Measurements from ENCODE around the gene COL18A1. TPM values are rescaled to one million over a fixed set of nuclear protein-coding genes. Genes with fewer than 3 reads are reported as not detected.

The COL18A1 gene
- polyA plus RNA-seq, 3 donors = 0.80 to 4.1 (median 1.1) TPM

DNA sequence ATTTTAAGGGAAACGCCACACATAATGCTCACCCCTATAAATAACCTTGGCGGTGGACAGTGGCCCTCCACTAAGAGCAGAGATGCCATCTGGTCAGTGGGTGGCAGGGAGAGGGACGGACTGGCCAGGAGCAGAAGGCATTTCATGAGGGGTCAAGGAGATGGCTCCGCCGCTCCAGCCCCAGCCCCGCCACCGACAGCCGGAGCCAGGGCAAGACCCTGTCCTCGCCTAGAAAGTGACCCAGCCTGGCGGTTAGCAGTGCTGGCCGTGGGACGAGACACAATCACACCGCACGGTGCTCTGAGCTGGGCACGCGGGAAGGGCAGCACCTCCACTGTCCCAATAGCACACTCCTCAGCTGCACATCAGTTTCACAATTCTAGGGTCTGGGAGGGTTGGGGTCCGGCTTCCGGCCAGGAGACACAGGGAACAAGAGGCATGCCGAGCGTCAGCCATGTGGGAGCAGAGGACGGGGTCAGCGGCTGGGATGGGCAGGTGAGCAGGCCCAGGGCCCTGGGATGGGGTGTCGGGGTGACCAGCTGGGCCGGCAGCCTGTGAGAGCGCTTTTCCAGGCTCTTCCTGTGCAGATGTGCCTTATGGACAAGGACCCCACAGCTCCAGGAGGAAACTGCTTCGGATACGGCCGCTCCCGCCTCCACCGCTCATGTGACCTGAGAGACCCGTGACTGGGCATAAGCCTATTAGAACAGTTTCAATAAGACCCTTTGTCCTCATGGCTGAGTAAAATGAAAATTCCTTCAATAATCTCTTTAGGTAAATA lies 131.5 kb downstream of the COL18A1 start:
- no peak overlapping the region for H3K4me2 ChIP-seq (replicated peaks; ENCODE audit: extremely low read depth, low read length, poor library complexity, severe bottlenecking)
- H3K27ac ChIP-seq (ENCODE audit: low read depth in 1 of 2, low read length in 2 of 2) = peak overlapping the region; percentile 94
- H3K36me3 Mint-ChIP-seq = peaks cover 20 to 46% of the 10 kb centered on the region in 2 donors
- H2AFZ ChIP-seq (ENCODE audit: insufficient read depth, low read depth, low read length, poor library complexity, severe bottlenecking) = no peak overlapping the region
- H3K27ac Mint-ChIP-seq = peak overlapping the region; percentile 93 to 96 (median 95)
- no peak overlapping the region for H3K4me3 ChIP-seq (replicated peaks in 1 of 3; ENCODE audit: low read depth in 2 of 3, low read length in 3 of 3)
- 90% methylated on average over 21 of the region's 31 CpGs for WGBS (ENCODE audit: insufficient coverage)
- H4K20me1 ChIP-seq (ENCODE audit: insufficient read depth, low read length) = peaks cover 16% of the 10 kb centered on the region
- H3K79me2 ChIP-seq (ENCODE audit: insufficient read depth, low read length) = peaks cover 88% of the 10 kb centered on the region
- peaks cover 0 to 2% (median 0%) of the 10 kb centered on the region in 7 donors for H3K9me3 Mint-ChIP-seq
- H3K9me3 ChIP-seq (replicated peaks in 1 of 2; ENCODE audit: control insufficient read depth in 1 of 2, insufficient read depth in 1 of 2, low read length in 2 of 2) = no peaks in the 10 kb centered on the region
- H3K4me1 Mint-ChIP-seq = peaks cover 79% of the 10 kb centered on the region
- no peak for TF ChIP-seq CTCF (IDR thresholded peaks at IDR 0.05)
- no peak for DNase-seq
- H3K9ac ChIP-seq (ENCODE audit: insufficient read depth, low read length, poor library complexity, severe bottlenecking) = peak overlapping the region; percentile 70
- no peak overlapping the region for H3K4me3 Mint-ChIP-seq
- peaks cover 17 to 21% of the 10 kb centered on the region in 2 donors for H3K36me3 ChIP-seq (replicated peaks in 1 of 2; ENCODE audit: control insufficient read depth in 1 of 2, insufficient read depth in 2 of 2, low read length in 2 of 2)
- H3K27me3 Mint-ChIP-seq (ENCODE audit: low read depth in 3 of 3) = peaks cover 0 to 4% (median 0%) of the 10 kb centered on the region in 3 donors
- intact Hi-C loops (cut with micrococcal nuclease) = no loop called here
- peaks cover 62 to 75% of the 10 kb centered on the region in 2 donors for H3K4me1 ChIP-seq (ENCODE audit: control insufficient read depth in 1 of 2, insufficient read depth in 2 of 2, low read length in 2 of 2)
- no peaks in the 10 kb centered on the region for H3K27me3 ChIP-seq (ENCODE audit: control insufficient read depth in 2 of 2, insufficient read depth in 2 of 2, low read length in 2 of 2)

DNA sequence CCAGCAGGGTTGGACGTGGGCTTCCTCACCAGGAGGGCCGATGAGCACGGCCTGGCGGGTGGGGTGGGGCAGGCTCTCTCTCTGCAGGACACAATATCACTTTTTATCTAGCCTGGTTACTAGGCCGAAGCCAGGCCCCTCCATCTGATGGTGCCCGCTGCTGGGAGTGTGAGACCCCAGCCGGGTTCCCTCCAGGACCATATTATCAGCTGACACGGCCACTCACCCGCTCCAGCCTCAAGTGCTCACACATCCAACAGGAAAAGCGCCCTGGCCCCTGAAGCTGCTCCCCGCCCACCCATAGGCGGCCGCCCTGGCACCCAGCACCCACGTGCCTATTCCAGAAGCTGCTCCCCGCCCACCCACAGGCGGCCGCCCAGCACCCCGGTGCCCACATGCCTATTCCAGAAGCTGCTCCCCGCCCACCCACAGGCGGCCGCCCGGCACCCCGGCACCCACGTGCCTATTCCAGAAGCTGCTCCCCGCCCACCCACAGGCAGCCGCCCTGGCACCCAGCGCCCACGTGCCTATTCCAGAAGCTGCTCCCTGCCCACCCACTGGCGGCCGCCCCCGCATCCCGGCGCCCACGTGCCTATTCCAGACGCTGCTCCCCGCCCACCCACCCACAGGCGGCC lies 132.3 kb downstream of the COL18A1 start:
- H3K79me2 ChIP-seq (ENCODE audit: insufficient read depth, low read length) = peaks cover 84% of the 10 kb centered on the region
- 90% methylated on average over 21 of the region's 37 CpGs for whole genome bisulfite sequencing (ENCODE audit: insufficient coverage)
- peak overlapping the region in 4 of 7 donors; percentile 57 to 96 (median 94) for H3K27ac Mint-ChIP-seq
- intact Hi-C loops (cut with micrococcal nuclease) = no loop called here
- no peaks in the 10 kb centered on the region for H3K9me3 Mint-ChIP-seq
- peaks cover 73% of the 10 kb centered on the region for H3K4me1 Mint-ChIP-seq
- no peak overlapping the region for H3K27ac ChIP-seq (ENCODE audit: low read depth in 1 of 2, low read length in 2 of 2)
- H2AFZ ChIP-seq (ENCODE audit: insufficient read depth, low read depth, low read length, poor library complexity, severe bottlenecking) = no peak overlapping the region
- no peak for TF ChIP-seq CTCF (IDR thresholded peaks at IDR 0.05)
- peaks cover 0 to 4% (median 0%) of the 10 kb centered on the region in 3 donors for H3K27me3 Mint-ChIP-seq (ENCODE audit: low read depth in 3 of 3)
- H3K36me3 ChIP-seq (replicated peaks in 1 of 2; ENCODE audit: control insufficient read depth in 1 of 2, insufficient read depth in 2 of 2, low read length in 2 of 2) = peaks cover 10 to 16% of the 10 kb centered on the region in 2 donors
- H3K36me3 Mint-ChIP-seq = peaks cover 17 to 39% of the 10 kb centered on the region in 2 donors
- H3K4me1 ChIP-seq (ENCODE audit: control insufficient read depth in 1 of 2, insufficient read depth in 2 of 2, low read length in 2 of 2) = peaks cover 59 to 71% of the 10 kb centered on the region in 2 donors
- no peaks in the 10 kb centered on the region for H3K9me3 ChIP-seq (replicated peaks in 1 of 2; ENCODE audit: control insufficient read depth in 1 of 2, insufficient read depth in 1 of 2, low read length in 2 of 2)
- no peak for DNase-seq
- H3K27me3 ChIP-seq (ENCODE audit: control insufficient read depth in 2 of 2, insufficient read depth in 2 of 2, low read length in 2 of 2) = no peaks in the 10 kb centered on the region
- no peak overlapping the region for H3K4me2 ChIP-seq (replicated peaks; ENCODE audit: extremely low read depth, low read length, poor library complexity, severe bottlenecking)
- no peak overlapping the region for H3K4me3 ChIP-seq (replicated peaks in 1 of 3; ENCODE audit: low read depth in 2 of 3, low read length in 3 of 3)
- H3K4me3 Mint-ChIP-seq = no peak overlapping the region
- H3K9ac ChIP-seq (ENCODE audit: insufficient read depth, low read length, poor library complexity, severe bottlenecking) = no peak overlapping the region
- peaks cover 16% of the 10 kb centered on the region for H4K20me1 ChIP-seq (ENCODE audit: insufficient read depth, low read length)

Measured in CD14-positive monocyte (primary cell).